Stimulated activated naive CD8-positive, alpha-beta T cell treated with anti-CD3 and anti-CD28 coated beads, Interleukin-15, amount 100 ng/mL, for 72 hours (primary cell): ENCODE results near the gene MFGE8.
"Not testable (repeated sequence)": the region's sequence is repeated elsewhere in the genome, so short reads cannot be mapped to it uniquely, and the experiment has no call there.

Experiments
- ATAC-seq: fragments of 150-1000 bp; cut with Tn5 transposase; 2 replicates; pipeline ENCODE4 v1.10.0; 2021; ENCODE audit warnings: mild to moderate bottlenecking, moderate library complexity
- DNase-seq, 2 donors: peaks; one replicate each; pipeline ENCODE4 v3.0.0; 2021 to 2022
- H3K27ac Mint-ChIP-seq, 2 donors: one replicate each; pipeline ENCODE4 v1.8.0; 2022; ENCODE audit warnings: mild to moderate bottlenecking in 2 of 2, mixed read lengths in 2 of 2, moderate library complexity in 2 of 2
- H3K27me3 Mint-ChIP-seq: one replicate; pipeline ENCODE4 v1.8.0; 2022; ENCODE audit warnings: mixed read lengths
- H3K4me1 Mint-ChIP-seq: one replicate; pipeline ENCODE4 v1.8.0; 2022; ENCODE audit warnings: mild to moderate bottlenecking, mixed read lengths
- H3K4me3 Mint-ChIP-seq, 2 donors: one replicate each; pipeline ENCODE4 v1.8.0; 2022; ENCODE audit warnings: mild to moderate bottlenecking in 2 of 2, mixed read lengths in 2 of 2, moderate library complexity in 1 of 2
- H3K9me3 Mint-ChIP-seq, 2 donors: one replicate each; pipeline ENCODE4 v1.8.0; 2022; ENCODE audit warnings: mixed read lengths in 2 of 2

MFGE8 gene

GRCh38 chr15:88929358-88930098 lies 16.3 kb upstream of the MFGE8 start:
- DNase-seq, H3K9me3 Mint-ChIP-seq, H3K27ac Mint-ChIP-seq, H3K4me1 Mint-ChIP-seq, ATAC-seq, H3K4me3 Mint-ChIP-seq, H3K27me3 Mint-ChIP-seq: not testable (repeated sequence)

GRCh38 chr15:88928192-88928591 lies 15.0 kb upstream of the MFGE8 start:
- not testable (repeated sequence) for H3K27ac Mint-ChIP-seq

GRCh38 chr15:88925648-88926047 lies 12.5 kb upstream of the MFGE8 start:
- H3K4me3 Mint-ChIP-seq, DNase-seq, H3K4me1 Mint-ChIP-seq, ATAC-seq, H3K9me3 Mint-ChIP-seq, H3K27me3 Mint-ChIP-seq, H3K27ac Mint-ChIP-seq: not testable (repeated sequence)

More at GRCh38 chr15:88928192-88928591, 15.0 kb upstream of the MFGE8 start:
- DNase-seq, ATAC-seq, H3K27me3 Mint-ChIP-seq, H3K4me1 Mint-ChIP-seq, H3K9me3 Mint-ChIP-seq, H3K4me3 Mint-ChIP-seq: not testable (repeated sequence)

DNA sequence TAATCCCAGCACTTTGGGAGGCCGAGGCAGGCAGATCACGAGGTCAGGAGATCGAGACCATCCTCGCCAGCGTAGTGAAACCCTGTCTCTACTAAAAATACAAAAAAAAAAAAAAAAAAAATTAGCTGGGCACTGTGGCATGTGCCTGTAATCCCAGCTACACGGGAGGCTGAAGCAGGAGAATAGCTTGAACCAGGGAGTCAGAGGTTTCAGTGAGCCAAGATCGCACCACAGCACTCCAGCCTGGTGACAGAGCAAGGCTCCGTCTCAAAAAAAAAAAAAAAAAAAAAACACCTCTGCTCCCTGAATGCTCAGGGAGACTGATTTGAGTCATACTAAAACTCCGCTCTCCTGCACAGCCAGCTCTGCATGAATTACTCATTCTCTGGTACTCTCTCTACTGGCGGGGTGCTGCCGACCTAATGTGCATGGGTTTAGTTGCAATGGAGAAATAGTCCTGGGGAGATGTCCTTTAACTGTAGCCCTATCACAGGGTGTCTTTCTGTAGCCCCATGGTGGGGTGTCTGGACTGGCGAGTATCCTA lies 7.8 kb upstream of the MFGE8 start:
- peaks cover 17% of the 10 kb centered on the region for H3K4me1 Mint-ChIP-seq
- ATAC-seq, result peak; percentile 76
- not testable (repeated sequence) for H3K9me3 Mint-ChIP-seq, H3K4me3 Mint-ChIP-seq, H3K27ac Mint-ChIP-seq, H3K27me3 Mint-ChIP-seq, DNase-seq

GRCh38 chr15:88920186-88920891 lies 7.2 kb upstream of the MFGE8 start:
- peak overlapping the region in 1 of 2 donors; percentile 72 for H3K27ac Mint-ChIP-seq
- DNase-seq, result no peak
- H3K9me3 Mint-ChIP-seq, result no peaks in the 10 kb centered on the region
- ATAC-seq, result no peak
- peaks cover 17% of the 10 kb centered on the region for H3K4me1 Mint-ChIP-seq
- H3K4me3 Mint-ChIP-seq, result no peak overlapping the region
- H3K27me3 Mint-ChIP-seq, result peaks cover 6% of the 10 kb centered on the region

- H3K27me3 Mint-ChIP-seq, result peaks cover 6% of the 10 kb centered on the region
- ATAC-seq, result peak; percentile 96
- no peaks in the 10 kb centered on the region for H3K9me3 Mint-ChIP-seq
- no peak overlapping the region for H3K27ac Mint-ChIP-seq
- DNase-seq, result peak; percentile 30 to 71
- H3K4me3 Mint-ChIP-seq, result no peak overlapping the region
- peaks cover 21% of the 10 kb centered on the region for H3K4me1 Mint-ChIP-seq
Observed at GRCh38 chr15:88918738-88919137, 5.6 kb upstream of the MFGE8 start.

GRCh38 chr15:88917760-88918159 lies 4.6 kb upstream of the MFGE8 start:
- Mint-ChIP-seq H3K4me1 (peaks cover 27% of the 10 kb centered on the region), H3K27ac (no peak overlapping the region), H3K4me3 (no peak overlapping the region), H3K27me3 (peaks cover 6% of the 10 kb centered on the region), H3K9me3 (no peaks in the 10 kb centered on the region)
- DNase-seq, result no peak
- no peak for ATAC-seq

GRCh38 chr15:88915354-88915753 lies 2.2 kb upstream of the MFGE8 start:
- Mint-ChIP-seq H3K9me3 (no peaks in the 10 kb centered on the region), H3K4me1 (peaks cover 44% of the 10 kb centered on the region), H3K27me3 (peaks cover 6% of the 10 kb centered on the region), H3K4me3 (no peak overlapping the region), H3K27ac (no peak overlapping the region)
- DNase-seq, result no peak
- ATAC-seq, result no peak

DNA sequence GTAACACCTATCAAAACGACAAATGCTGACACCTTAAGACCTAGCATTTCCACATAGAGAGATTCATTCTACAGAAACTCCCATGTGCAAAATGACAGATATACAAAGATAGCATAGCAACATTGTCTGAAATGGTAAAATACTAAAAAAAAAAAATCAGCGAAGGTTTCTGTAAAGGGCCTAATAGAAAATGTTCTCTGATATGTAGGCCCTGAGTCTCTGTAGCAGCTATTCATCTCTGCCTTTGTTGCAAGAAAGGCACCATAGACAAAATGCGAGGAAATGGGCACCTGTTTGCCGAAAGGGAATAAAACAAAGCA lies 631 bp upstream of the MFGE8 start:
- Mint-ChIP-seq H3K4me1 (peaks cover 42% of the 10 kb centered on the region), H3K27me3 (no peaks in the 10 kb centered on the region), H3K9me3 (no peaks in the 10 kb centered on the region), H3K4me3 (peak overlapping the region; percentile 98 to 99), H3K27ac (peak overlapping the region in 1 of 2 donors; percentile 96)
- DNase-seq (no peak), ATAC-seq (no peak)

- ATAC-seq (peak; percentile 4), DNase-seq (no peak)
- Mint-ChIP-seq H3K27me3 (no peaks in the 10 kb centered on the region), H3K9me3 (no peaks in the 10 kb centered on the region), H3K4me3 (peak overlapping the region; percentile 98 to 99), H3K27ac (peak overlapping the region; percentile 63 to 86), H3K4me1 (peaks cover 43% of the 10 kb centered on the region)
Observed at GRCh38 chr15:88912500-88912921, 668 bp downstream of the MFGE8 start.

DNA sequence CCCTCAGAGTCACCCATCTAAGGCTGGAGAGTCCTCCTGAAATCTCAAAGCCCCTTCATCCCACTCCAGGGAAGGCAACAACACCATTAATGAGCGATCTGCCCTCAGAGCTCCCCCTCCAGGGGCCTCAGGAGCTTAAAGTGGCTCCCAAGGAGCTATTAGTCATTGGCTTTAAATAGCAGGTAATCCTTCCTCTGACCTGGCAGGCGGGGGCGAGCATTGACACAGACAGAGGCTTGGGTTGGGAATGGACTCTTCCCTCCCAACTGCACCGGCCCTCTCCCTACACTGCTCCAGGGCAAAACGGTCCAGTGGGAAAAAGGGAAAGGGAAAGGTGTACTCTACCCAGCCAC lies 1.4 kb downstream of the MFGE8 start:
- no peaks in the 10 kb centered on the region for H3K9me3 Mint-ChIP-seq
- no peak overlapping the region for H3K27ac Mint-ChIP-seq
- DNase-seq (no peak), ATAC-seq (no peak)
- H3K4me3 Mint-ChIP-seq, result peak overlapping the region; percentile 98 to 99
- peaks cover 43% of the 10 kb centered on the region for H3K4me1 Mint-ChIP-seq
- no peaks in the 10 kb centered on the region for H3K27me3 Mint-ChIP-seq

- ATAC-seq, result no peak
- no peaks in the 10 kb centered on the region for H3K9me3 Mint-ChIP-seq
- no peak overlapping the region for H3K27ac Mint-ChIP-seq
- no peak overlapping the region for H3K4me3 Mint-ChIP-seq
- H3K4me1 Mint-ChIP-seq, result peaks cover 44% of the 10 kb centered on the region
- DNase-seq, result no peak
- no peaks in the 10 kb centered on the region for H3K27me3 Mint-ChIP-seq
Observed at GRCh38 chr15:88909956-88910831, 3.0 kb downstream of the MFGE8 start.

GRCh38 chr15:88908697-88909621 lies 4.2 kb downstream of the MFGE8 start:
- peak overlapping the region in 1 of 2 donors; percentile 42 for H3K27ac Mint-ChIP-seq
- peaks cover 55% of the 10 kb centered on the region for H3K4me1 Mint-ChIP-seq
- no peak for ATAC-seq
- H3K27me3 Mint-ChIP-seq, result no peaks in the 10 kb centered on the region
- no peak overlapping the region for H3K4me3 Mint-ChIP-seq
- DNase-seq, result no peak
- H3K9me3 Mint-ChIP-seq, result no peaks in the 10 kb centered on the region

DNA sequence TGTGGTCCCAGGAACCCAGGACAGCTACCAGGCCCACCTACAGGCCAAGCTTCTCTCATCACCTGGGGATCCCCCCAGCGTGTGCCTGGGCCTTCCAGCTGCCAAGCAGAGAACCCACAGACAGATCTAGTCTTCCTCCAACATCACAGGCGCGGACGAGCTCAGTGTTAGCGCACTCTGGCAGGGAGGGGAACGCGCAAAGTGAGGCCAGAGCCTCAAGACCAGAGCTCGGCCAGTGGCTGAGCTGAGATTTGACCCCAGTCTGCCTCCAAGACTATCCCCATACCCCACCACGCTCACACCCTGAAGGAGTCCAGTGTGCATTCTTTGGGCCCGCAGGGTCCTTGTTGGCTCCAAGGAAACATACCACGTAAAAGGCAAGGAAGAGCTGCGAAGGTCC lies 5.1 kb downstream of the MFGE8 start:
- no peaks in the 10 kb centered on the region for H3K27me3 Mint-ChIP-seq
- H3K4me1 Mint-ChIP-seq, result peaks cover 50% of the 10 kb centered on the region
- peak overlapping the region in 1 of 2 donors; percentile 17 for H3K27ac Mint-ChIP-seq

GRCh38 chr15:88907111-88907510 lies 6.1 kb downstream of the MFGE8 start:
- ATAC-seq (no peak), DNase-seq (no peak)
- H3K9me3 Mint-ChIP-seq, result no peaks in the 10 kb centered on the region
- H3K27ac Mint-ChIP-seq, result no peak overlapping the region
- H3K27me3 Mint-ChIP-seq, result no peaks in the 10 kb centered on the region
- H3K4me1 Mint-ChIP-seq, result peaks cover 50% of the 10 kb centered on the region
- H3K4me3 Mint-ChIP-seq, result no peak overlapping the region

More for the DNA sequence above, 5.1 kb downstream of the MFGE8 start:
- Mint-ChIP-seq H3K4me3 (no peak overlapping the region), H3K9me3 (no peaks in the 10 kb centered on the region)
- DNase-seq (no peak), ATAC-seq (no peak)
